Mesenchymal stem cell (in vitro differentiated cells and primary cell): ENCODE measurements around the gene MAML1.

Experiments used
- DNase-seq: peaks from one replicate; pipeline ENCODE4 v3.0.0-alpha.2; 2013
- H2AFZ ChIP-seq: one replicate; pipeline ENCODE4 v1.6.1; 2013; ENCODE audit warnings: low read depth, mild to moderate bottlenecking, control low read depth, inconsistent platforms, low read length, moderate library complexity
- H2AK5ac ChIP-seq: 2 replicates; pipeline ENCODE4 v1.6.1; 2013; ENCODE audit warnings: low read length, moderate library complexity, mild to moderate bottlenecking, inconsistent platforms; ENCODE audit not compliant: severe bottlenecking
- H2BK120ac ChIP-seq: one replicate; pipeline ENCODE4 v1.6.1; 2013; ENCODE audit warnings: low read depth, mild to moderate bottlenecking, inconsistent platforms, low read length, moderate library complexity
- H2BK12ac ChIP-seq, 2 experiments: one replicate each; pipeline ENCODE4 v1.6.1; 2013; ENCODE audit warnings: inconsistent platforms in 2 of 2, low read length in 2 of 2, mild to moderate bottlenecking in 2 of 2, moderate library complexity in 2 of 2, control low read depth in 1 of 2
- H2BK15ac ChIP-seq: one replicate; pipeline ENCODE4 v1.6.1; 2013; ENCODE audit warnings: mild to moderate bottlenecking, low read depth, inconsistent platforms; ENCODE audit not compliant: poor library complexity, severe bottlenecking
- H2BK5ac ChIP-seq: 2 replicates; pipeline ENCODE4 v1.6.1; 2013; ENCODE audit warnings: low read depth, mild to moderate bottlenecking, low read length, control low read depth, inconsistent platforms; ENCODE audit not compliant: poor library complexity, severe bottlenecking
- H3K14ac ChIP-seq, 2 experiments: one replicate each; pipeline ENCODE4 v1.6.1; 2013; ENCODE audit warnings: inconsistent platforms in 2 of 2, low read length in 2 of 2, control low read depth in 1 of 2, mild to moderate bottlenecking in 1 of 2, moderate library complexity in 1 of 2
- H3K18ac ChIP-seq, 2 experiments: one replicate each; pipeline ENCODE4 v1.6.1; 2013; ENCODE audit warnings: inconsistent platforms in 2 of 2, low read length in 2 of 2, control low read depth in 1 of 2, low read depth in 1 of 2, mild to moderate bottlenecking in 1 of 2
- H3K23ac ChIP-seq, 2 experiments: one replicate each; pipeline ENCODE4 v1.6.1; 2013; ENCODE audit warnings: inconsistent platforms in 2 of 2, low read length in 2 of 2, mild to moderate bottlenecking in 2 of 2, moderate library complexity in 2 of 2, control low read depth in 1 of 2
- H3K27ac ChIP-seq: 2 replicates; pipeline ENCODE4 v1.5.1; 2013; ENCODE audit warnings: mild to moderate bottlenecking, moderate library complexity, low read length, control low read depth, inconsistent platforms; ENCODE audit not compliant: poor library complexity, severe bottlenecking
- H3K27me3 ChIP-seq, 2 experiments: 2 replicates each; pipeline versions ENCODE4 v1.6.1 to v1.7.0; 2013; ENCODE audit warnings: low read length in 2 of 2, mild to moderate bottlenecking in 2 of 2, moderate library complexity in 2 of 2, control low read depth in 1 of 2, inconsistent platforms in 1 of 2; ENCODE audit not compliant: control insufficient read depth in 1 of 2, insufficient read depth in 1 of 2
- H3K36me3 ChIP-seq, 2 experiments: 2 replicates each; pipeline versions ENCODE4 v1.6.1 to v1.7.0; 2013; ENCODE audit warnings: low read length in 2 of 2, control low read depth in 1 of 2, inconsistent platforms in 1 of 2, low read depth in 1 of 2, mild to moderate bottlenecking in 1 of 2; ENCODE audit not compliant: insufficient read depth in 2 of 2, control insufficient read depth in 1 of 2
- H3K4ac ChIP-seq, 2 experiments: one replicate each; pipeline ENCODE4 v1.6.1; 2013; ENCODE audit warnings: inconsistent platforms in 2 of 2, low read length in 2 of 2, mild to moderate bottlenecking in 2 of 2, moderate library complexity in 2 of 2, control low read depth in 1 of 2, low read depth in 1 of 2
- H3K4me1 ChIP-seq: 2 replicates; pipeline ENCODE4 v1.6.1; 2013; ENCODE audit warnings: low read depth, low read length, control low read depth; ENCODE audit not compliant: control insufficient read depth, insufficient read depth
- H3K4me2 ChIP-seq: 2 replicates; pipeline ENCODE4 v1.6.1; 2013; ENCODE audit warnings: low read length, mild to moderate bottlenecking, inconsistent platforms; ENCODE audit not compliant: poor library complexity, severe bottlenecking
- H3K4me3 ChIP-seq, 2 experiments: 2 replicates each; pipeline versions ENCODE4 v1.5.1 to v1.7.0; 2013; ENCODE audit warnings: low read length in 2 of 2, mild to moderate bottlenecking in 2 of 2, control low read depth in 1 of 2, low read depth in 1 of 2; ENCODE audit not compliant: insufficient read depth in 1 of 2
- H3K79me1 ChIP-seq: replicated peaks from 2 replicates; pipeline ENCODE4 v1.6.1; 2013; ENCODE audit warnings: mild to moderate bottlenecking, control low read depth, low read length, inconsistent platforms; ENCODE audit not compliant: poor library complexity, severe bottlenecking
- H3K9ac ChIP-seq: 2 replicates; pipeline ENCODE4 v1.7.0; 2013; ENCODE audit warnings: mild to moderate bottlenecking, low read length, moderate library complexity
- H3K9me3 ChIP-seq: 2 replicates; pipeline ENCODE4 v1.7.0; 2013; ENCODE audit warnings: mild to moderate bottlenecking, low read length; ENCODE audit not compliant: control insufficient read depth
- H4K8ac ChIP-seq: one replicate; pipeline ENCODE4 v1.6.1; 2013; ENCODE audit warnings: inconsistent platforms, mild to moderate bottlenecking, low read length, moderate library complexity
- H4K91ac ChIP-seq: one replicate; pipeline ENCODE4 v1.6.1; 2013; ENCODE audit warnings: mild to moderate bottlenecking, low read length, inconsistent platforms
- WGBS: methylation state at CpG from one replicate; pipeline ENCODE4 v1.1.7; 2013; ENCODE audit warnings: mixed read lengths; 5-methylcytosine and 5-hydroxymethylcytosine counted together

MAML1 gene

GRCh38 chr5:179753971-179754370 lies 21.3 kb downstream of the MAML1 start:
- over 99% methylated on average over 5 of the region's 5 CpGs for WGBS
- no peak overlapping the region for H2AK5ac ChIP-seq
- H3K18ac ChIP-seq = no peak overlapping the region

GRCh38 chr5:179755022-179755421 lies 22.4 kb downstream of the MAML1 start:
- H3K4me1 ChIP-seq = peaks cover 11% of the 10 kb centered on the region
- H3K27ac ChIP-seq = no peak overlapping the region
- no peak overlapping the region for H3K9ac ChIP-seq
- H4K91ac ChIP-seq = no peak overlapping the region
- H3K9me3 ChIP-seq = no peaks in the 10 kb centered on the region
- H3K23ac ChIP-seq = no peak overlapping the region
- H2BK12ac ChIP-seq = no peak overlapping the region
- H3K36me3 ChIP-seq = peaks cover 6% of the 10 kb centered on the region in 2 experiments
- no peaks in the 10 kb centered on the region for H3K27me3 ChIP-seq
- H3K4ac ChIP-seq = no peak overlapping the region
- 28% methylated on average over 2 of the region's 2 CpGs for WGBS
- no peak overlapping the region for H3K4me3 ChIP-seq
- no peak overlapping the region for H2BK120ac ChIP-seq
- peak; percentile 59 for DNase-seq
- peaks cover 18% of the 10 kb centered on the region for H3K79me1 ChIP-seq
- no peak overlapping the region for H2BK5ac ChIP-seq
- H3K14ac ChIP-seq = no peak overlapping the region
- H2AFZ ChIP-seq = no peak overlapping the region
- no peak overlapping the region for H3K18ac ChIP-seq
- H2BK15ac ChIP-seq = peak overlapping the region; percentile 40
- H4K8ac ChIP-seq = no peak overlapping the region
- H2AK5ac ChIP-seq = no peak overlapping the region
- no peak overlapping the region for H3K4me2 ChIP-seq

More at GRCh38 chr5:179753971-179754370, 21.3 kb downstream of the MAML1 start:
- H2BK15ac ChIP-seq = no peak overlapping the region
- H3K23ac ChIP-seq = peak overlapping the region in 1 of 2 experiments; percentile 31
- peak overlapping the region; percentile 48 for H4K91ac ChIP-seq
- H3K4me2 ChIP-seq = no peak overlapping the region
- DNase-seq = no peak
- H2BK5ac ChIP-seq = no peak overlapping the region
- no peak overlapping the region for H3K9ac ChIP-seq
- no peak overlapping the region for H3K4me3 ChIP-seq
- no peak overlapping the region for H3K14ac ChIP-seq
- H2BK12ac ChIP-seq = peak overlapping the region in 1 of 2 experiments; percentile 33
- H4K8ac ChIP-seq = no peak overlapping the region
- peaks cover 11% of the 10 kb centered on the region in 2 experiments for H3K36me3 ChIP-seq
- H2AFZ ChIP-seq = no peak overlapping the region
- peaks cover 18% of the 10 kb centered on the region for H3K79me1 ChIP-seq
- no peaks in the 10 kb centered on the region for H3K9me3 ChIP-seq
- no peak overlapping the region for H3K4ac ChIP-seq
- no peak overlapping the region for H2BK120ac ChIP-seq
- H3K4me1 ChIP-seq = peaks cover 5% of the 10 kb centered on the region
- H3K27me3 ChIP-seq = no peaks in the 10 kb centered on the region
- no peak overlapping the region for H3K27ac ChIP-seq

- Histone ChIP-seq H3K9ac (no peak overlapping the region), H3K4ac (no peak overlapping the region), H3K36me3 (peaks cover 0 to 5% of the 10 kb centered on the region in 2 experiments), H2AFZ (no peak overlapping the region), H3K9me3 (no peaks in the 10 kb centered on the region), H2BK5ac (no peak overlapping the region), H3K18ac (no peak overlapping the region), H3K4me1 (peaks cover 31% of the 10 kb centered on the region), H3K4me2 (no peak overlapping the region), H3K27ac (no peak overlapping the region), H2BK15ac (no peak overlapping the region), H2BK120ac (no peak overlapping the region), H3K14ac (no peak overlapping the region), H3K79me1 (peaks cover 11% of the 10 kb centered on the region), H4K8ac (no peak overlapping the region), H3K27me3 (no peaks in the 10 kb centered on the region), H2AK5ac (no peak overlapping the region), H2BK12ac (no peak overlapping the region), H4K91ac (no peak overlapping the region), H3K4me3 (no peak overlapping the region), H3K23ac (no peak overlapping the region)
- peak; percentile 30 for DNase-seq
- WGBS = 85% methylated on average over 8 of the region's 8 CpGs
Measured at GRCh38 chr5:179758955-179759354, 26.3 kb downstream of the MAML1 start.

- Histone ChIP-seq H3K9me3 (no peaks in the 10 kb centered on the region), H3K14ac (no peak overlapping the region), H2BK15ac (no peak overlapping the region), H2BK12ac (no peak overlapping the region), H3K4me2 (no peak overlapping the region), H2BK120ac (no peak overlapping the region), H2BK5ac (no peak overlapping the region), H3K27me3 (no peaks in the 10 kb centered on the region), H3K18ac (peak overlapping the region in 1 of 2 experiments; percentile 14), H4K91ac (no peak overlapping the region), H3K27ac (no peak overlapping the region), H2AK5ac (no peak overlapping the region), H3K4me1 (peaks cover 33% of the 10 kb centered on the region), H2AFZ (no peak overlapping the region), H3K36me3 (peaks cover 0 to 5% of the 10 kb centered on the region in 2 experiments), H3K4me3 (no peak overlapping the region), H3K23ac (no peak overlapping the region), H3K4ac (no peak overlapping the region), H3K79me1 (peaks cover 5% of the 10 kb centered on the region), H3K9ac (no peak overlapping the region), H4K8ac (no peak overlapping the region)
- peak; percentile 47 for DNase-seq
- WGBS = 78% methylated on average over 9 of the region's 9 CpGs
Measured at GRCh38 chr5:179759581-179760551, 27.2 kb downstream of the MAML1 start.
